H1 (cell line): ENCODE measurements around the gene TRIM41. TPM values are rescaled to one million over a fixed set of nuclear protein-coding genes. Genes with fewer than 3 reads are reported as not detected.

Source experiments
- CTCF ChIA-PET: fragments of 300-600 bp; sonication (Branson Sonifier 250); formaldehyde crosslinking; loops from one replicate; lab custom pipeline; 2021; ENCODE audit not compliant: partially characterized antibody; lab: Charles Lee
- POLR2A ChIA-PET: fragments of 300-600 bp; sonication (Branson Sonifier 250); formaldehyde crosslinking; loops from one replicate; lab custom pipeline; 2021; ENCODE audit warnings: inconsistent platforms; ENCODE audit not compliant: partially characterized antibody; lab: Charles Lee
- DNase-seq, 2 experiments: peaks; one replicate each; pipeline versions ENCODE4 v3.0.0 to v3.0.0-alpha.2; 2010 to 2022; ENCODE audit warnings: low spot score in 2 of 2, low read depth in 1 of 2, mixed read lengths in 1 of 2
- FAIRE-seq: peaks from 2 replicates; lab custom pipeline; 2011; peaks lifted over from hg19 to GRCh38; lab: Jason Lieb, UNC
- H2AFZ ChIP-seq: 2 replicates; pipeline ENCODE4 v1.8.1; 2012; ENCODE audit warnings: low read length, inconsistent platforms
- H2AK5ac ChIP-seq: 2 replicates; pipeline ENCODE4 v1.6.1; 2013; ENCODE audit warnings: low read depth, low read length
- H2BK120ac ChIP-seq: replicated peaks from 2 replicates; pipeline ENCODE3; 2013; ENCODE audit warnings: low read depth, low read length, inconsistent platforms
- H2BK12ac ChIP-seq: 2 replicates; pipeline ENCODE4 v1.6.1; 2013; ENCODE audit warnings: low read depth, low read length
- H2BK15ac ChIP-seq: 2 replicates; pipeline ENCODE4 v1.6.1; 2013; ENCODE audit warnings: low read length
- H2BK20ac ChIP-seq: 2 replicates; pipeline ENCODE4 v1.6.1; 2013; ENCODE audit warnings: low read length
- H2BK5ac ChIP-seq: 2 replicates; pipeline ENCODE4 v1.6.1; 2013; ENCODE audit warnings: low read depth, low read length
- H3K14ac ChIP-seq: 2 replicates; pipeline ENCODE4 v1.6.1; 2013; ENCODE audit warnings: inconsistent platforms; ENCODE audit not compliant: insufficient read length
- H3K18ac ChIP-seq: 2 replicates; pipeline ENCODE4 v1.6.1; 2013; ENCODE audit warnings: low read length; ENCODE audit errors: extremely low read depth
- H3K23ac ChIP-seq: 2 replicates; pipeline ENCODE4 v1.6.1; 2013; ENCODE audit warnings: inconsistent platforms; ENCODE audit not compliant: insufficient read length
- H3K23me2 ChIP-seq: 2 replicates; pipeline ENCODE4 v1.6.1; 2013; ENCODE audit warnings: low read depth, low read length
- H3K27ac ChIP-seq: 2 replicates; pipeline ENCODE4 v1.6.1; 2011; ENCODE audit warnings: low read depth, low read length, inconsistent platforms
- H3K27me3 ChIP-seq, 4 experiments: replicated peaks in 1 of 4; 1 replicate in 1 of 4; 2 replicates in 3 of 4; pipeline versions ENCODE4 v1.6.1 to v1.8.1; 2011 to 2013; ENCODE audit warnings: low read length in 3 of 4, mild to moderate bottlenecking in 3 of 4, inconsistent platforms in 2 of 4, mixed read lengths in 2 of 4, moderate library complexity in 1 of 4; ENCODE audit not compliant: control insufficient read depth in 3 of 4, insufficient read depth in 3 of 4; ENCODE audit errors: extremely low read depth in 1 of 4
- H3K36me3 ChIP-seq, 4 experiments: 2 replicates each; pipeline versions ENCODE4 v1.6.1 to v1.8.1; 2011 to 2013; ENCODE audit warnings: mild to moderate bottlenecking in 4 of 4, low read length in 3 of 4, moderate library complexity in 2 of 4, control low read depth in 1 of 4, inconsistent platforms in 1 of 4; ENCODE audit not compliant: insufficient read depth in 4 of 4, control insufficient read depth in 2 of 4
- H3K4ac ChIP-seq: replicated peaks from 2 replicates; pipeline ENCODE3; 2013; ENCODE audit warnings: low read length, low read depth, mixed read lengths, inconsistent platforms; ENCODE audit not compliant: insufficient read length
- H3K4me1 ChIP-seq, 4 experiments: replicated peaks in 1 of 4; 1 replicate in 1 of 4; 2 replicates in 3 of 4; pipeline versions ENCODE4 v1.6.1 to v1.8.1; 2011 to 2013; ENCODE audit warnings: low read length in 3 of 4, inconsistent platforms in 2 of 4, mixed read lengths in 1 of 4; ENCODE audit not compliant: insufficient read depth in 4 of 4, control insufficient read depth in 3 of 4
- H3K4me2 ChIP-seq, 2 experiments: 2 replicates each; pipeline versions ENCODE4 v1.6.1 to v1.8.1; 2011 to 2013; ENCODE audit warnings: low read depth in 2 of 2, low read length in 2 of 2, control low read depth in 1 of 2, inconsistent platforms in 1 of 2, mild to moderate bottlenecking in 1 of 2; ENCODE audit not compliant: insufficient read depth in 1 of 2
- H3K4me3 ChIP-seq, 4 experiments: fragments of 200-600, 300-600 bp in 1 of 4; sonication (generic), shearing (Covaris generic), sonication (Bioruptor Twin) in 1 of 4; 2 replicates each; pipeline versions ENCODE4 v1.5.1 to v1.8.1; 2011 to 2016; ENCODE audit warnings: low read length in 4 of 4, low read depth in 3 of 4, control low read depth in 2 of 4, inconsistent platforms in 2 of 4, mild to moderate bottlenecking in 2 of 4, mixed read lengths in 1 of 4, moderate library complexity in 1 of 4; ENCODE audit not compliant: insufficient read depth in 2 of 4; ENCODE audit errors: extremely low read depth in 1 of 4
- H3K56ac ChIP-seq: replicated peaks from 2 replicates; pipeline ENCODE3; 2013; ENCODE audit warnings: low read depth, mild to moderate bottlenecking, mixed read lengths, low read length, inconsistent platforms; ENCODE audit not compliant: insufficient read length
- H3K79me1 ChIP-seq: 2 replicates; pipeline ENCODE4 v1.6.1; 2013; ENCODE audit warnings: low read depth, low read length, control low read depth
- H3K79me2 ChIP-seq, 2 experiments: 2 replicates each; pipeline versions ENCODE4 v1.6.1 to v1.8.1; 2012 to 2013; ENCODE audit warnings: low read length in 2 of 2, mild to moderate bottlenecking in 2 of 2, inconsistent platforms in 1 of 2; ENCODE audit not compliant: insufficient read depth in 2 of 2, control insufficient read depth in 1 of 2
- H3K9ac ChIP-seq, 4 experiments: replicated peaks in 1 of 4; 1 replicate in 1 of 4; 2 replicates in 3 of 4; pipeline versions ENCODE4 v1.6.1 to v1.8.1; 2011 to 2013; ENCODE audit warnings: low read depth in 3 of 4, low read length in 3 of 4, control low read depth in 2 of 4, mild to moderate bottlenecking in 2 of 4, moderate library complexity in 2 of 4, inconsistent platforms in 1 of 4; ENCODE audit errors: extremely low read depth in 1 of 4
- H3K9me3 ChIP-seq, 2 experiments: 2 replicates each; pipeline versions ENCODE4 v1.6.1 to v1.8.1; 2012 to 2013; ENCODE audit warnings: mild to moderate bottlenecking in 2 of 2, moderate library complexity in 2 of 2, control low read depth in 1 of 2, inconsistent platforms in 1 of 2, low read depth in 1 of 2, low read length in 1 of 2, mixed read lengths in 1 of 2; ENCODE audit not compliant: insufficient read depth in 2 of 2
- H4K20me1 ChIP-seq, 2 experiments: replicated peaks in 1 of 2; 2 replicates each; pipeline versions ENCODE3 to v1.8.1; 2011 to 2013; ENCODE audit warnings: inconsistent platforms in 2 of 2, low read length in 2 of 2, mild to moderate bottlenecking in 1 of 2; ENCODE audit not compliant: insufficient read depth in 2 of 2, control insufficient read depth in 1 of 2
- H4K5ac ChIP-seq: 2 replicates; pipeline ENCODE4 v1.6.1; 2013; ENCODE audit warnings: low read length, low read depth, mixed read lengths, inconsistent platforms; ENCODE audit not compliant: insufficient read length
- H4K8ac ChIP-seq: 2 replicates; pipeline ENCODE4 v1.8.0; 2013; ENCODE audit warnings: mild to moderate bottlenecking, moderate library complexity, low read length, inconsistent platforms; ENCODE audit not compliant: insufficient read depth; ENCODE audit errors: extremely low read depth
- H4K91ac ChIP-seq: replicated peaks from 2 replicates; pipeline ENCODE3; 2013; ENCODE audit warnings: low read length, mixed read lengths, inconsistent platforms; ENCODE audit not compliant: insufficient read length
- CBX5 ChIP-seq: fragments of 300-800, 300-1000 bp; sonication (generic); IDR thresholded peaks from 2 replicates; pipeline ENCODE4 v1.7.1; 2016; ENCODE audit warnings: antibody characterized with exemption, low read length, low read depth
- EZH2 ChIP-seq: fragments of 200-600 bp; sonication (generic); IDR thresholded peaks from 2 replicates; pipeline ENCODE4 v1.7.1; 2012; ENCODE audit warnings: low read depth, mild to moderate bottlenecking, moderate library complexity, low read length, inconsistent platforms; ENCODE audit not compliant: severe bottlenecking
- MAFK ChIP-seq: IDR thresholded peaks from 2 replicates; pipeline ENCODE4 v1.6.1; 2012; ENCODE audit warnings: low read depth, mild to moderate bottlenecking, improper control_type of control experiment, low read length
- SUZ12 ChIP-seq: fragments of 200-600 bp; sonication (generic); IDR thresholded peaks from 2 replicates; pipeline ENCODE4 v1.6.1; 2012; ENCODE audit warnings: mild to moderate bottlenecking, inconsistent platforms, low read length, moderate library complexity, mixed read lengths
- TAF1 ChIP-seq: IDR thresholded peaks from 2 replicates; pipeline ENCODE4 v1.6.1; 2011; ENCODE audit warnings: mild to moderate bottlenecking, low read depth, low read length
- YY1 ChIP-seq: IDR thresholded peaks from 2 replicates; pipeline ENCODE4 v1.6.1; 2011; ENCODE audit warnings: low read depth, mild to moderate bottlenecking, low read length
- ZNF274 ChIP-seq: IDR thresholded peaks from 2 replicates; pipeline ENCODE4 v1.7.0; 2012; ENCODE audit warnings: low read length, borderline replicate concordance; ENCODE audit errors: extremely low read depth
- WGBS, 2 experiments: shearing (Covaris generic) in 1 of 2; methylation state at CpG; one replicate each; pipeline versions ENCODE4 v1.1.6 to v1.1.7; 2013 to 2015; ENCODE audit warnings: low lambda C conversion rate in 2 of 2, mixed read lengths in 2 of 2, inconsistent platforms in 1 of 2, low coverage in 1 of 2, missing lambda C conversion rate in 1 of 2; ENCODE audit not compliant: insufficient replicate concordance in 2 of 2, insufficient coverage in 1 of 2, insufficient read length in 1 of 2; ENCODE audit errors: extremely low coverage in 1 of 2, missing lambda C conversion rate in 1 of 2; 5-methylcytosine and 5-hydroxymethylcytosine counted together
- polyA plus RNA-seq, 7 experiments: library from polyadenylated mRNA; depleted of rRNA in 3 of 7; stranded (reverse) in 5 of 7; unstranded in 2 of 7; fragments of >200 nt in 5 of 7; fragments of 200-250 nt in 2 of 7; gene quantifications; 1 replicate in 5 of 7; 2 replicates in 1 of 7; 4 replicates in 1 of 7; pipeline versions ENCODE4 v1.2.1 to v1.2.3, GENCODE V29; 2011 to 2013; ENCODE audit warnings: missing spikeins in 2 of 7, mixed read lengths in 2 of 7
- total RNA-seq: library from RNA; stranded (reverse); fragmentation: NEBNext Ultra II Directional; extraction: Animal tissue kit (Norgen Biotek cat#: 25700); gene quantifications from 2 replicates; pipeline ENCODE4 v1.2.1, GENCODE V29; 2021

Gene TRIM41
- total and polyA plus RNA-seq, 2 of the 8 experiments (the other 6 are each of a cell fraction or from before 2014, with no cell fraction given) = 12.9 to 21.6 TPM

DNA sequence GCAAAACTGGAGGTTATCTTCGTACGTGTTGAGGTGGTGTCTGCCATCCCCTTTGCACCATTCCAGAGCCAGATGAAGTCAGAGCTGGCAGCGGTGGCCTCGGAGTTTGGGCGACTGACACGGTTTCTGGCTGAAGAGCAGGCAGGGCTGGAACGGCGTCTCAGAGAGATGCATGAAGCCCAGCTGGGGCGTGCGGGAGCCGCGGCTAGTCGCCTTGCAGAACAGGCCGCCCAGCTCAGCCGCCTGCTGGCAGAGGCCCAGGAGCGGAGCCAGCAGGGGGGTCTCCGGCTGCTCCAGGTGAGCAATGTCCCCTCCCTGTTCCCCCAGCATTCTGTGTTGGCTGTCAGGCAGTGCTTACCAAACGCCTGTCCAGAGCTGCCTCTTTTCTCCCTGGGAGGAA lies 9.5 kb downstream of the TRIM41 start:
- H3K23ac ChIP-seq = no peak overlapping the region
- no peak for FAIRE-seq
- no peak for TF ChIP-seq EZH2
- TF ChIP-seq MAFK = no peak
- TF ChIP-seq YY1 = no peak
- no peak for TF ChIP-seq ZNF274
- TF ChIP-seq TAF1 = no peak
- TF ChIP-seq CBX5 = no peak
- no peak for TF ChIP-seq SUZ12
- no peak overlapping the region for H2AK5ac ChIP-seq
- DNase-seq = no peak
- H3K56ac ChIP-seq = no peak overlapping the region
- no peak overlapping the region for H2BK120ac ChIP-seq
- H3K4me3 ChIP-seq = no peak overlapping the region
- H3K23me2 ChIP-seq = no peaks in the 10 kb centered on the region
- H3K9ac ChIP-seq = no peak overlapping the region
- H3K79me1 ChIP-seq = no peaks in the 10 kb centered on the region
- no peak overlapping the region for H4K5ac ChIP-seq
- H2BK12ac ChIP-seq = no peak overlapping the region
- peaks cover 0 to 2% of the 10 kb centered on the region in 2 experiments; a peak in 1 of 4 replicates for H3K79me2 ChIP-seq
- H4K91ac ChIP-seq = no peak overlapping the region
- no peak overlapping the region for H3K4me2 ChIP-seq
- peaks cover 15 to 68% (median 29%) of the 10 kb centered on the region in 4 experiments for H3K36me3 ChIP-seq
- H2BK20ac ChIP-seq = no peak overlapping the region
- ChIA-PET POLR2A (interaction anchor here (0.9 to 34.2 kb wide), 5 partner anchors 5 to 55 kb away, joined by 3 to 1334 read pairs (median 85); partner anchors contain the start of genes RACK1, TRIM41, TRIM52 and TRIM7), CTCF (interaction anchor here (0.6 to 1.1 kb wide), 2 partner anchors 13 to 616 kb away, joined by 3 read pairs; no protein-coding TSS in a partner anchor)
- H2BK5ac ChIP-seq = no peak overlapping the region
- no peaks in the 10 kb centered on the region for H3K4me1 ChIP-seq
- 92% methylated on average over 18 of the region's 18 CpGs; no CpG with 5 or more reads in 1 of the 2 experiments for WGBS, 2 experiments
- no peak overlapping the region for H4K8ac ChIP-seq
- no peak overlapping the region for H2AFZ ChIP-seq
- H4K20me1 ChIP-seq = peaks cover 6 to 19% of the 10 kb centered on the region in 2 experiments
- H3K14ac ChIP-seq = no peak overlapping the region
- no peak overlapping the region for H3K4ac ChIP-seq
- H3K9me3 ChIP-seq = no peaks in the 10 kb centered on the region
- H2BK15ac ChIP-seq = no peak overlapping the region
- H3K27ac ChIP-seq = no peak overlapping the region
- H3K27me3 ChIP-seq = no peaks in the 10 kb centered on the region
- no peak overlapping the region for H3K18ac ChIP-seq
